WTC11 (cell line): ENCODE measurements around the gene RCBTB2. TPM values are rescaled to one million over a fixed set of nuclear protein-coding genes. Genes with fewer than 3 reads are reported as not detected.

Experiments
- ATAC-seq: fragments of 200-7000 bp; cut with Tn5 transposase; 2 replicates; pipeline ENCODE4 v1.10.0; 2021; ENCODE audit warnings: mild to moderate bottlenecking, moderate library complexity
- CTCF ChIA-PET: fragments of 300-600 bp; sonication (Branson Sonifier 250); formaldehyde crosslinking; loops from one replicate; lab custom pipeline; 2021; ENCODE audit warnings: antibody characterized with exemption; lab: Charles Lee
- POLR2A ChIA-PET: fragments of 350-600 bp; sonication (Branson Sonifier 250); formaldehyde crosslinking; loops from one replicate; lab custom pipeline; 2021; ENCODE audit warnings: antibody characterized with exemption; lab: Charles Lee
- DNase-seq: peaks from one replicate; pipeline ENCODE4 v3.0.0; 2021; ENCODE audit warnings: low spot score
- H3K27ac Mint-ChIP-seq: 2 replicates; pipeline ENCODE4 v1.8.0; 2021; ENCODE audit warnings: mixed read lengths
- H3K27me3 Mint-ChIP-seq: 2 replicates; pipeline ENCODE4 v1.8.0; 2021; ENCODE audit warnings: low read depth, mild to moderate bottlenecking, moderate library complexity, mixed read lengths
- H3K36me3 Mint-ChIP-seq: 2 replicates; pipeline ENCODE4 v1.8.0; 2021; ENCODE audit warnings: mixed read lengths
- H3K4me1 Mint-ChIP-seq: 2 replicates; pipeline ENCODE4 v1.8.0; 2022; ENCODE audit warnings: mixed read lengths
- H3K4me3 Mint-ChIP-seq: 2 replicates; pipeline ENCODE4 v1.8.0; 2021; ENCODE audit warnings: mild to moderate bottlenecking, moderate library complexity, mixed read lengths
- H3K9me3 Mint-ChIP-seq: 2 replicates; pipeline ENCODE4 v1.8.0; 2021; ENCODE audit warnings: mixed read lengths
- ARID4B ChIP-seq: sonication (generic); formaldehyde crosslinking; IDR thresholded peaks from 2 replicates; pipeline ENCODE4 v1.8.0; 2023; ENCODE audit warnings: missing genetic modification reagents, mild to moderate bottlenecking, borderline replicate concordance
- E2F1 ChIP-seq: sonication (generic); formaldehyde crosslinking; IDR thresholded peaks from 2 replicates; pipeline ENCODE4 v1.8.0; 2022; ENCODE audit warnings: mild to moderate bottlenecking, missing genetic modification reagents
- ELF4 ChIP-seq: sonication (generic); formaldehyde crosslinking; IDR thresholded peaks from 2 replicates; pipeline ENCODE4 v1.8.1; 2022; ENCODE audit warnings: low read depth, mild to moderate bottlenecking, moderate library complexity, missing genetic modification reagents
- ESRRA ChIP-seq: sonication (generic); formaldehyde crosslinking; IDR thresholded peaks from 2 replicates; pipeline ENCODE4 v1.8.1; 2022; ENCODE audit warnings: mild to moderate bottlenecking, missing genetic modification reagents, borderline replicate concordance
- GTF2I ChIP-seq: fragments of 250-450 bp; sonication (Bioruptor Pico); conservative IDR thresholded peaks from 2 replicates; pipeline ENCODE4 v1.4.0; 2021; ENCODE audit warnings: mild to moderate bottlenecking
- JAZF1 ChIP-seq: fragments of 250-450 bp; sonication (Bioruptor Pico); IDR thresholded peaks from 2 replicates; pipeline ENCODE4 v1.9.0; 2021; ENCODE audit warnings: moderate library complexity, mild to moderate bottlenecking, inconsistent platforms
- NFATC4 ChIP-seq: fragments of 250-450 bp; sonication (Bioruptor Pico); IDR thresholded peaks from 2 replicates; pipeline ENCODE4 v1.9.0; 2021; ENCODE audit warnings: mild to moderate bottlenecking
- NR2C2 ChIP-seq: sonication (generic); formaldehyde crosslinking; IDR thresholded peaks from 2 replicates; pipeline ENCODE4 v1.8.0; 2022; ENCODE audit warnings: mild to moderate bottlenecking, missing genetic modification reagents
- NR3C1 ChIP-seq: sonication (generic); formaldehyde crosslinking; conservative IDR thresholded peaks from 2 replicates; pipeline ENCODE4 v1.8.1; 2023; ENCODE audit warnings: low read depth, mild to moderate bottlenecking, missing genetic modification reagents
- PREB ChIP-seq: sonication (generic); formaldehyde crosslinking; IDR thresholded peaks from 2 replicates; pipeline ENCODE4 v1.8.1; 2022; ENCODE audit warnings: mild to moderate bottlenecking, missing genetic modification reagents, moderate library complexity, borderline replicate concordance
- PRRX2 ChIP-seq: fragments of 250-450 bp; sonication (Bioruptor Pico); IDR thresholded peaks from 2 replicates; pipeline ENCODE4 v1.8.0; 2021; ENCODE audit warnings: mild to moderate bottlenecking
- RORB ChIP-seq: fragments of 250-450 bp; sonication (Bioruptor Pico); IDR thresholded peaks from 2 replicates; pipeline ENCODE4 v1.9.0; 2021; ENCODE audit warnings: mild to moderate bottlenecking
- SP1 ChIP-seq: sonication (generic); formaldehyde crosslinking; conservative IDR thresholded peaks from 2 replicates; pipeline ENCODE4 v1.8.1; 2022; ENCODE audit warnings: missing genetic modification reagents
- TP53 ChIP-seq: sonication (generic); formaldehyde crosslinking; IDR thresholded peaks from 2 replicates; pipeline ENCODE4 v1.8.1; 2023; ENCODE audit warnings: mild to moderate bottlenecking, missing genetic modification reagents
- ZNF263 ChIP-seq: sonication (generic); formaldehyde crosslinking; IDR thresholded peaks from 2 replicates; pipeline ENCODE4 v1.8.1; 2022; ENCODE audit warnings: low read depth, mild to moderate bottlenecking, moderate library complexity, missing genetic modification reagents
- ZNF281 ChIP-seq: sonication (generic); formaldehyde crosslinking; IDR thresholded peaks from 2 replicates; pipeline ENCODE4 v1.8.0; 2023; ENCODE audit warnings: mild to moderate bottlenecking, missing genetic modification reagents
- ZNF423 ChIP-seq: fragments of 250-450 bp; sonication (Bioruptor Pico); IDR thresholded peaks from 2 replicates; pipeline ENCODE4 v2.1.2; 2022; ENCODE audit warnings: mild to moderate bottlenecking, moderate library complexity
- total RNA-seq: library from RNA; stranded (reverse); gene quantifications from 3 replicates; pipeline ENCODE4 v1.2.3, GENCODE V29; 2021
- TF ChIP-seq, protein P1 (sequence below): sonication (generic); formaldehyde crosslinking; IDR thresholded peaks from 2 replicates; pipeline ENCODE4 v1.8.0; 2022; ENCODE audit warnings: missing genetic modification reagents
- TF ChIP-seq, protein P2 (sequence below): sonication (generic); formaldehyde crosslinking; conservative IDR thresholded peaks from 2 replicates; pipeline ENCODE4 v1.8.1; 2022; ENCODE audit warnings: mild to moderate bottlenecking, missing genetic modification reagents
- TF ChIP-seq, protein P3 (sequence below): fragments of 250-450 bp; sonication (Bioruptor Pico); IDR thresholded peaks from 2 replicates; pipeline ENCODE4 v1.8.0; 2021; ENCODE audit warnings: mild to moderate bottlenecking

The RCBTB2 gene
- total RNA-seq, 1 experiment from 2014 or later, result 6.6 TPM

GRCh38 chr13:48449656-48450055 is 83.2 kb downstream of the RCBTB2 start (continued):
- TF ChIP-seq, protein P1, sequence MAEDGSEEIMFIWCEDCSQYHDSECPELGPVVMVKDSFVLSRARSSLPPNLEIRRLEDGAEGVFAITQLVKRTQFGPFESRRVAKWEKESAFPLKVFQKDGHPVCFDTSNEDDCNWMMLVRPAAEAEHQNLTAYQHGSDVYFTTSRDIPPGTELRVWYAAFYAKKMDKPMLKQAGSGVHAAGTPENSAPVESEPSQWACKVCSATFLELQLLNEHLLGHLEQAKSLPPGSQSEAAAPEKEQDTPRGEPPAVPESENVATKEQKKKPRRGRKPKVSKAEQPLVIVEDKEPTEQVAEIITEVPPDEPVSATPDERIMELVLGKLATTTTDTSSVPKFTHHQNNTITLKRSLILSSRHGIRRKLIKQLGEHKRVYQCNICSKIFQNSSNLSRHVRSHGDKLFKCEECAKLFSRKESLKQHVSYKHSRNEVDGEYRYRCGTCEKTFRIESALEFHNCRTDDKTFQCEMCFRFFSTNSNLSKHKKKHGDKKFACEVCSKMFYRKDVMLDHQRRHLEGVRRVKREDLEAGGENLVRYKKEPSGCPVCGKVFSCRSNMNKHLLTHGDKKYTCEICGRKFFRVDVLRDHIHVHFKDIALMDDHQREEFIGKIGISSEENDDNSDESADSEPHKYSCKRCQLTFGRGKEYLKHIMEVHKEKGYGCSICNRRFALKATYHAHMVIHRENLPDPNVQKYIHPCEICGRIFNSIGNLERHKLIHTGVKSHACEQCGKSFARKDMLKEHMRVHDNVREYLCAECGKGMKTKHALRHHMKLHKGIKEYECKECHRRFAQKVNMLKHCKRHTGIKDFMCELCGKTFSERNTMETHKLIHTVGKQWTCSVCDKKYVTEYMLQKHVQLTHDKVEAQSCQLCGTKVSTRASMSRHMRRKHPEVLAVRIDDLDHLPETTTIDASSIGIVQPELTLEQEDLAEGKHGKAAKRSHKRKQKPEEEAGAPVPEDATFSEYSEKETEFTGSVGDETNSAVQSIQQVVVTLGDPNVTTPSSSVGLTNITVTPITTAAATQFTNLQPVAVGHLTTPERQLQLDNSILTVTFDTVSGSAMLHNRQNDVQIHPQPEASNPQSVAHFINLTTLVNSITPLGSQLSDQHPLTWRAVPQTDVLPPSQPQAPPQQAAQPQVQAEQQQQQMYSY (CRISPR knock-in tag), result no peak
- TF ChIP-seq, all 79 proteins: peak for 0

- Mint-ChIP-seq H3K27ac (no peak overlapping the region), H3K36me3 (peaks cover 7% of the 10 kb centered on the region; the same call in 1 of the 2 replicates), H3K27me3 (no peaks in the 10 kb centered on the region), H3K4me1 (peaks cover 6% of the 10 kb centered on the region), H3K4me3 (no peak overlapping the region), H3K9me3 (peaks cover 10% of the 10 kb centered on the region)
- CTCF ChIA-PET, result no interaction called here
- POLR2A ChIA-PET, result interaction anchor here (0.6 kb wide), 1 partner anchor 73 kb away, joined by 5 read pairs; no protein-coding TSS in a partner anchor
- no peak for DNase-seq
- TF ChIP-seq JAZF1 (no peak), SP1 (CRISPR knock-in tag) (no peak), NFATC4 (CRISPR knock-in tag) (no peak), NR3C1 (no peak), RORB (CRISPR knock-in tag) (no peak), ZNF263 (CRISPR knock-in tag) (no peak), ELF4 (CRISPR knock-in tag) (no peak), ZNF281 (CRISPR knock-in tag) (no peak), NR2C2 (CRISPR knock-in tag) (no peak), PRRX2 (CRISPR knock-in tag) (no peak), PREB (CRISPR knock-in tag) (no peak), E2F1 (CRISPR knock-in tag) (no peak), TP53 (no peak), GTF2I (CRISPR knock-in tag) (no peak), ZNF423 (CRISPR knock-in tag) (no peak), ESRRA (CRISPR knock-in tag) (no peak), ARID4B (CRISPR knock-in tag) (no peak)
- TF ChIP-seq, protein P2, sequence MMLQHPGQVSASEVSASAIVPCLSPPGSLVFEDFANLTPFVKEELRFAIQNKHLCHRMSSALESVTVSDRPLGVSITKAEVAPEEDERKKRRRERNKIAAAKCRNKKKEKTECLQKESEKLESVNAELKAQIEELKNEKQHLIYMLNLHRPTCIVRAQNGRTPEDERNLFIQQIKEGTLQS (CRISPR knock-in tag), result no peak
- TF ChIP-seq, protein P3, sequence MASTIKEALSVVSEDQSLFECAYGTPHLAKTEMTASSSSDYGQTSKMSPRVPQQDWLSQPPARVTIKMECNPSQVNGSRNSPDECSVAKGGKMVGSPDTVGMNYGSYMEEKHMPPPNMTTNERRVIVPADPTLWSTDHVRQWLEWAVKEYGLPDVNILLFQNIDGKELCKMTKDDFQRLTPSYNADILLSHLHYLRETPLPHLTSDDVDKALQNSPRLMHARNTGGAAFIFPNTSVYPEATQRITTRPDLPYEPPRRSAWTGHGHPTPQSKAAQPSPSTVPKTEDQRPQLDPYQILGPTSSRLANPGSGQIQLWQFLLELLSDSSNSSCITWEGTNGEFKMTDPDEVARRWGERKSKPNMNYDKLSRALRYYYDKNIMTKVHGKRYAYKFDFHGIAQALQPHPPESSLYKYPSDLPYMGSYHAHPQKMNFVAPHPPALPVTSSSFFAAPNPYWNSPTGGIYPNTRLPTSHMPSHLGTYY, result no peak
- no peak for ATAC-seq
Observed at GRCh38 chr13:48448959-48449614, 83.8 kb downstream of the RCBTB2 start.
